ENCODE data around the gene GALNT18. TPM values are rescaled to one million over a fixed set of nuclear protein-coding genes. Genes with fewer than 3 reads are reported as not detected.

The GALNT18 gene
- total RNA-seq, 4 donors from 2014 or later, result 7.8 to 57.1 (median 17.8) TPM

DNA sequence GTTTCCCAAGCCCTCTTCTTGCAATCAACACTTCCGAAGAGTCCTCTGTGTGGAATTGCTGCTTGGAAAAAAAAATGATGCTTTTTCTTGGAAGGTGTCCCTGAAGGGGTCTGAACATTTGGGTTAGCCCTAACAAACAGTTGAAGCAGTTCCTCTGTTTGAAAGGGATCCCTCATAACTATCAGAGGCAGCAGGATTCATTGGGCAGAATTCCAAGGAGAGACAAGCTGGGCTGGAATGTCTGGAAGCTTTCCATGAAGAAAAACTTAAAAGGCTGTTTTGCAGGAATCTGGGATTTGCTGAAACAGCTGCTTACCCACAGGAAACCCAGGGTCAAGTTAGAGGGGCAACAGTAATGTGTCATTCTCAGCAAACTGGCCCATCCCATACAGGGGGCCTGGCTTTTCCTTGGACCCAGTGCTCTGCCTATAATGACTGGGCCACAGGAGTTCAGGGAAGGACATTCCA lies 271.9 kb downstream of the GALNT18 start:
- TF ChIP-seq CTCF (IDR thresholded peaks at IDR 0.05; ENCODE audit: low read depth), result no peak

- no peak for TF ChIP-seq CTCF (IDR thresholded peaks at IDR 0.05; ENCODE audit: low read depth)
These were observed 272.5 kb downstream of the GALNT18 start for GRCh38 chr11:11349106-11349825.

DNA sequence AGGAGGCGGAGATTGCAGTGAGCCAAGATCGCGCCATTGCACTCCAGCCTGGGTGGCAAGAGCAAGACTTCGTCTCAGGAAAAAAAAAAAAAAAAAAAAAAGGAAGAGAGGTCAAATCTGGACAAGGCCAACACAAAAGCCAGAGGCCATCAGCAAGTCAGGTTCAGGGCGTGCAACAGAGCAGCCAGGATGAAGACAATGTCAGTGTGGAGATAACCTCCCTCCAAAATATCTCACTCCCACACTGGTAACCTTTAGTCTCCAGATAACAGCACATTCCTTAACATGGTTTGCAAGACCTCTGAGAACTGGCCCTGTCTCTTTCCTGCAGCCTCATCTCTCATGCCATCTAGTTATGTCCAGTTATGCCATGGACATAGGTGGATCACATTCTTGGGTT lies 273.5 kb downstream of the GALNT18 start:
- TF ChIP-seq CTCF (IDR thresholded peaks at IDR 0.05; ENCODE audit: low read depth), result no peak

GRCh38 chr11:11347592-11347991 lies 274.2 kb downstream of the GALNT18 start:
- TF ChIP-seq CTCF (IDR thresholded peaks at IDR 0.05; ENCODE audit: low read depth), result no peak

- no peak for TF ChIP-seq CTCF (IDR thresholded peaks at IDR 0.05; ENCODE audit: low read depth)
These were observed 275.5 kb downstream of the GALNT18 start for GRCh38 chr11:11346303-11346702.

GRCh38 chr11:11345099-11345498 lies 276.7 kb downstream of the GALNT18 start:
- no peak for TF ChIP-seq CTCF (IDR thresholded peaks at IDR 0.05; ENCODE audit: low read depth)

GRCh38 chr11:11344045-11344444 lies 277.8 kb downstream of the GALNT18 start:
- no peak for TF ChIP-seq CTCF (IDR thresholded peaks at IDR 0.05; ENCODE audit: low read depth)

Measured in subcutaneous adipose tissue (tissue), 4 donors.